SW 1271 (cell line): Measurements from ENCODE around the gene ALG3.

ENCODE experiments used
- DNase-seq, 2 experiments: peaks; one replicate each; lab custom pipeline; 2025; lab: John Stamatoyannopoulos, UW

ALG3 gene

GRCh38 chr3:184259878-184260723, 11.3 kb upstream of the ALG3 start:
- peak in 1 of 2 experiments; percentile 34 for DNase-seq

- no peak for DNase-seq
Measured at GRCh38 chr3:184259396-184259877, 10.7 kb upstream of the ALG3 start.

- no peak for DNase-seq
Measured at GRCh38 chr3:184258926-184259325, 10.2 kb upstream of the ALG3 start.

GRCh38 chr3:184257083-184257915, 8.5 kb upstream of the ALG3 start:
- no peak for DNase-seq

GRCh38 chr3:184255291-184256039, 6.7 kb upstream of the ALG3 start:
- no peak for DNase-seq

- DNase-seq: peak; percentile 74 to 93
Measured at GRCh38 chr3:184250167-184250828, 1.5 kb upstream of the ALG3 start.

GRCh38 chr3:184249412-184250166, 827 bp upstream of the ALG3 start, which contains the start of gene EEF1AKMT4:
Gene EEF1AKMT4, plus strand, starts transcription at chr3:184249672. Its CDS starts 23 bp downstream, at chr3:184249695.
- peak; percentile 93 to 98 for DNase-seq

- no peak for DNase-seq
Measured at GRCh38 chr3:184242297-184242685, 6.5 kb downstream of the ALG3 start.

GRCh38 chr3:184241447-184242296, 7.1 kb downstream of the ALG3 start:
- peak in 1 of 2 experiments; percentile 28 for DNase-seq

GRCh38 chr3:184241141-184241446, 7.7 kb downstream of the ALG3 start:
- DNase-seq: no peak

- DNase-seq: no peak
Measured at GRCh38 chr3:184240384-184241140, 8.2 kb downstream of the ALG3 start.

GRCh38 chr3:184239708-184240107, 9.1 kb downstream of the ALG3 start:
- no peak for DNase-seq

GRCh38 chr3:184239221-184239620, 9.5 kb downstream of the ALG3 start:
- DNase-seq: no peak

- DNase-seq: no peak
Measured at GRCh38 chr3:184238246-184238818, 10.4 kb downstream of the ALG3 start.

- DNase-seq: no peak
Measured at GRCh38 chr3:184237807-184238206, 11.0 kb downstream of the ALG3 start.

GRCh38 chr3:184237211-184237610, 11.6 kb downstream of the ALG3 start:
- DNase-seq: no peak

- no peak for DNase-seq
Measured at GRCh38 chr3:184236636-184237035, 12.1 kb downstream of the ALG3 start.

- no peak for DNase-seq
Measured at GRCh38 chr3:184236033-184236410, 12.7 kb downstream of the ALG3 start.
